ENCODE results near the gene APOBR.
A peak's percentile ranks its signal among the peaks of the same experiment; 100 is the strongest.
"Not testable (repeated sequence)": the region's sequence is repeated elsewhere in the genome, so short reads cannot be mapped to it uniquely, and the experiment has no call there.

Gene APOBR

DNA sequence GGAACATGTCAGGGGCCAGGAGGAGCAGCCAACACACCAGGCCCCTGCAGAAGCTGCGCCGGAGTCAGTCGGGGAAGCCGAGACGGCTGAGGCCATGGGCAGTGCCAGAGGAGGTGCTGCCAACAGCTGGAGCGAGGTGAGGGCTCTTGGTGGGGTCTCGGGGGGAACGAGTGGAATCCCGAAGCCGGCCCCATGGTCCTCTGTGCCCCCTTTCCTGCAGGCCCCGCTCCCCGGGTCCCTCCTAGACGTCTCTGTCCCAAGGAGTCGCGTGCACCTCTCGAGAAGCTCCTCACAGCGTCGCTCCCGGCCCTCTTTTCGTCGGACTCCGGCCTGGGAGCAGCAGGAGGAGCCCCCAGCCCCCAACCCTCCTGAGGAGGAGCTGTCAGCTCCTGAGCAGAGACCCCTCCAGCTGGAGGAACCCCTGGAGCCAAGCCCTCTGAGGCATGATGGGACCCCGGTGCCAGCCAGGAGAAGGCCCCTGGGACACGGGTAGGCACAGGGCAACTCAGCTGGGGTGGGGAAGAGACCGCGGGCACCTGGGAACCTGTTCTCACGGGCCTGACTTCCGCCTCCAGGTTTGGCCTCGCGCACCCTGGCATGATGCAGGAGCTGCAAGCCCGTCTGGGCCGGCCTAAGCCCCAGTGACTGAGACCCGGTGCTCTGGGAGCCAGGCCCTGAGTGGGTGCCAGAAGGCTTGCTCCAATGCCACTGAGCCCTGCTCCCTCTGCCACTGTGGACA lies 3.6 kb downstream of the APOBR start:
- no peak for DNase-seq (ENCODE audit: low spot score)
- FAIRE-seq: no peak

- no peak for DNase-seq (ENCODE audit: low spot score)
- no peak for FAIRE-seq
Observed at GRCh38 chr16:28498666-28499381, 4.4 kb downstream of the APOBR start.

GRCh38 chr16:28499854-28500253 lies 5.4 kb downstream of the APOBR start:
- FAIRE-seq: no peak
- DNase-seq (ENCODE audit: low spot score): no peak

DNA sequence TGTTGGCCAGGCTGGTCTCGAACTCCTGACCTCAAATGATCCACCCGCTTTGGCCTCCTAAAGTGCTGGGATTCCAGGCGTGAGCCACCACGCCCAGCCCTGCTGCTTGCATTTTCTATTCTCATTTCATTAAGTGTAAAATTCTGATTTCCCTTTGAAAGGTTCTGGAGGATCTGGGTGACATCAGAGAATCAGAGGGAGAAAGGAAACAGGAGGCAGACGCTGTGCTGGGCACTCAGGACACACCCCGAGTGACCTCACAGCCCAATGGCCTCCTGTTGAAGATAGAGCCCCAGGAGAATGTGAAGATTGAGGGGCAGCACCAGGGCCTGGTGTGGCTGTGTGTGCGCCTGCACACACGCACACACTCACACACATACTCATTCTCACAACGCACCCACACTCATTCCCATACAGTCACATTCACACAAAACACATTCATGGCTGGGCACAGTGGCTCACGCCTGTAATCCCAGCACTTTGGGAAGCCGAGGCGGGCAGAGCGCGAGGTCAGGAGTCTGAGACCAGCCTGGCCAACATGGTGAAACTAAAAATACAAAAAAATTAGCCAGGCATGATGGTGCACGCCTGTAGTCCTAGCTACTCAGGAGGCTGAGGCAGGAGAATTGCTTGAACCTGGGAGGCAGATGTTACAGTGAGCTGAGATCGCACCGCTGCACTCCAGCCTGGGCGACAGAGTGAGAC lies 6.2 kb downstream of the APOBR start:
- DNase-seq (ENCODE audit: low spot score); FAIRE-seq: not testable (repeated sequence)

DNA sequence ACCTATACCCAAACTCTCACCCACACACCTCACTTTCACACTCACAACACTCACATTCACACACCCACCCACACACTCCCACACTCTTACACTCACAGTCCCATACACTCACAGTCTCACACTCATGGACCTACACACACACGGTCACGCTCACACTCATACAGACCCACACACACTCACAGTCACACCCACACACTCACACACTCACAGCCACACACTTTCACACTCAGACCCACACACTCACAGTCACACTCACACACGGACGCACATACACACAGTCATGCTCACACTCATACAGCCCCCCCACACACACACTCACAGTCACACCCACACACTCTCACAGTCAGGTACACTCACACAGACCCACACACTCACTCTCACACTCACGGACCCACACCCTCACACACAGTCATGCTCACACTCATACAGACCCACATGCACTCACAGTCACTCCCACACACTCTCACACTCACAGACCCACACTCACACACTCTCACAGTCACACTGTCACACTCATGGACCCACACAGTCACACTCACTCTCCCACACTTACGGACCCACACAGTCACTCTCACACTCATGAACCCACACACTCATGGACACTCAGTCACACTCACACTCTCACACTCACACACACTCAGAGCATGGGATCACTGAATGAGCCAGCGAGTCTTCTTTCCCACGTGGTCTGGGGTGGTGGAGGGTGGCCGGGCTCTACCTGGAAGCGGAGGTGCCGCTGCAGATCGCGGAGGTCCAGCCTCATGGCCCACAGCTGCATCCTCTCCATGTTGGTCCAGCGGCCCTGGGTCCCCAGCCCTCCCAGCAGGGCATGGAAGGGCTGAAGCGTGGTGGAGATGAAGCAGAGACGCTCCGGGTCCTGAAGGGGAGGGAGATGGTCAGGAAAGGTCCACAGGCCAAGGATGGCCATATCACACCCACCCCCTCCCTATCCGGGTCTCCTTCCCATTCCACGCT lies 7.1 kb downstream of the APOBR start:
- FAIRE-seq: peak; percentile 56
- no peak for DNase-seq (ENCODE audit: low spot score)

DNA sequence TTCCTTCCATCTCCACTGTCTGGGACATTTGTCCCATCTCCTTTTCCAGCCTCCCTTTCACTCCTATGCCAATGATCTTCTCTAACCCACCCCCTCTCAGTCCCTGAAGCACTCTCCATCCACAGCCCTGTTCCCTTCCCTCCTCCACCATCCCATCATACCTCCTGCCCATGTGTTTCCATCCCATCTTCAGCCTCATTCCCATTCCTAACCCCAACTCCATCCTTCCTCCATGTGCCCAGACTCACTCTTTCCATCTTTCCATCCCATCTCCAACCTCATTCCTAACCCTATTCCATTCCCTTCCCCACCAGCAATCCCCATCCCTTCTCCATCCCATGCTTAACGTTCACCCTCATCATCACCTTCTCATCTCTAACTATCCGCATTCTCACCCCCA lies 7.8 kb downstream of the APOBR start:
- DNase-seq (ENCODE audit: low spot score) (no peak), FAIRE-seq (no peak)

DNA sequence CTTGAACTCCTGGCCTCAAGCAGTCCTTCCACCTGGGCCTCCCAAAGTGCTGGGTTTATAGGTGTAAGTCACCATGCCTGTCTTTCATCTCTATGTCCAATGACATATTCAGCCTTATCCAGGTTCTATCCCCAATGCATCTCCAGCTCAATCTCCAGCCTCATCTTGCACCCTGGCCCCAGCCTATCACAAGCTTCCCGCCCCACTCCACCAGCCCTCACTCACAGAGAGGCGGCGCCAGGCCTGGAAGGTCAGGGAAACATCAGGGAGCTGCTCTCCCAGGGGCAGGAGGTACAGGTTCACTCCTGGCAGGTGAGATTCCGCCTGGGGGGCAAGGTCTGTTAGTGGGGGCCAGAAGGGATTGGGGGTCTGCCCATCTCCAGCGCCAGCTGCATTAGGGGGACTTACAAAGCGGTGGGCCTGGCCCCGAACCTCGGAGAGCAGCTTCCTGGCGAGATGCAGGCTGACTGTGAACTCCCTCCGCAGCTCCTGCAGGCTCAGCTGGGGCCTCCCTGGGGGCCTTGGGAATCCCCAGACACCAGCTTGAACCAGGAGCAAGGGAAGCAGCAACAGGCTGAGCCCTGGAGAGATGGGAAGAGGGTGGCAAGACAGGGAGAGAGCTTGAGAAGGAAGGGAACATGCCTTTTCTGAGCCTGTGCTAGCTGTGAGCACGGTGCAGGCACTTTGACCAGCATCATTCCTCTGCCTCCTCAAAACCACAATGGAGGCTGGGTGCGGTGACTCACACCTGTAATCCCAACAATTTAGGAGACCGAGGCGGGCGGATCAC lies 9.2 kb downstream of the APOBR start:
- DNase-seq (ENCODE audit: low spot score) (peak; percentile 48), FAIRE-seq (no peak)

DNA sequence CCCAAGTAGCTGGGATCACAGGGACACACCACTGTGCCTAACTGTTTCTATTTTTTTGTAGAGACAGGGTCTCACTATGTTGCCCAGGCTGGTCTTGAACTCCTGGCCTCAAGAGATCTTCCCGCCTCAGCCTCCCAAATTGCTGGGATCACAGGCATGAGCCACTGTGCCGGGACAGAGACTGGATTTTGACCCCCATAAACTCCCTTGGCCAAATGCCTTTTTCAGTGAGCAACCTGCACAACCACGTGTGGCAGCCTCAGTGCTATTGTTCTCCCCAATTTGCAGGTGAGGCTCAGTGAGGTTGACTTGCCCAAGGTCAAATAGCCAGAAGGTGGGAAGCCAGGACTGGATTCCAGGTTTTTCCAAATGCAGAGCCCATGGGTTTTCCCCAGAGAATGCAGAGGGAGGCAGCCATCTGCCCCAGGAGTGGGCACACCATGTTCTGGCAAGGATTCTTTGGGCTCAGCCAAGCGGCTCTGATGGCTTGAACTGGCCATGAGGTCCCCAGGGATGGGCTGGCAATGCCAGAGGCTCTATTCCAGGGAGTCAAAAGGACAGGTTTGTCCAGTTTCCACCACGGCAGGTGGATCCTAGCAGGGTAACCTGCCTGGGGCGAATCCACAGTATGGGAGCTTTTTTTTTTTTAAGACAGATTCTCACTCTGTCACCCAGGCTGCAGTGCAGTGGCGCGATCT lies 10.4 kb downstream of the APOBR start:
- DNase-seq (ENCODE audit: low spot score): no peak
- no peak for FAIRE-seq

- DNase-seq (ENCODE audit: low spot score): no peak
- no peak for FAIRE-seq
Observed at GRCh38 chr16:28505489-28506137, 11.2 kb downstream of the APOBR start.

DNA sequence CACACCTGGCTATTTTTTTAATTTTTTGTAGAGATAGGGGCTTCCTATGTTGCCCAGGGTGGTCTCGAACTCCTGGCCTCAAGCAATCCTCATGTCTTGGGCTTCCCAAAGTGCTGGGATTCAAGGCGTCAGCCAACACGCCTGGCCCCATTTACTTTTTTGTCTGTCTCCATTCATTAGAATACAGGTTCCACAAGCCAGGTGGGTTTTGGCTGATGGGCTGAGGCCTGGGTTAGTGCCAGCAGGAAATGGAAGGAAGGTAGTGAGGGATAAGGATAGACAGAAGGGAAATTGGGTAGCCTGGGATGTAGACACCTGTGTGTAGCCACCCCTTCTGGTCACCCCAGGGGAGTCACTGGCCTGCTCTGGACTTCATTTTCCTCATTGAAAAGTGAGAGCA lies 16.6 kb downstream of the APOBR start:
- FAIRE-seq (no peak), DNase-seq (ENCODE audit: low spot score) (no peak)

GRCh38 chr16:28511801-28512789 lies 17.7 kb downstream of the APOBR start:
- DNase-seq (ENCODE audit: low spot score) (no peak), FAIRE-seq (no peak)

DNA sequence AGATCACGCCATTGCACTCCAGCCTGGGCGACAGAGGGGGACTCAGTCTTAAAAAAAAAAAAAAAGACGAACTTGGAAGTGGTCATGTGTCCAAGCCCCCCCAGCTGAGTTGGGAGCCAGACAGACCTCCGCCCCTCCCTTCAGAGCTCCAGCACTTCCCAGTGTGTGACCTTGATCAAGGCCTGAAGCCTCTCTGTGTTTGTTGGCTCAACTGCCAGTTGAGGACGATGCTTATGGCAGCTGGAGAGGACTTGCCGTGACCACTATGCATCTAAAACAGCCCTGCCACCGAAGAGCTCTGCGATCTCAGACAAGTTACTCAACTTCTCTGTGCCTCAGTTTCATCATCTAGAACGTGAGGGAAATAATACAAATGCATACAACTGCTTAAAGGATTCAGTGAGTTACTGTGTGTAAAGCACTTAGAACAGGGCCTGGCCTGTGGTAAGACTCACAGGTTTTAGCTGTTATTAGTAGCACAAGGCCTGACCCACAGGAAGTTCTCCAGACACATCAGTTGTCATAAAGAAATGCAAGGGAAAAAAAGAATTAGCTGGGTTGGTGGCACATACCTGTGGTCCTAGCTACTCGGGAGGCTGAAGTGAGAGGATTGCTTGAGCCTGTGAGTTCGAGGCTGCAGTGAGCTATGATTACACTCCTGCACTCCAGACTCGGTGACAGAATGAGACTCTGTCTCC lies 19.2 kb downstream of the APOBR start:
- no peak for FAIRE-seq

DNA sequence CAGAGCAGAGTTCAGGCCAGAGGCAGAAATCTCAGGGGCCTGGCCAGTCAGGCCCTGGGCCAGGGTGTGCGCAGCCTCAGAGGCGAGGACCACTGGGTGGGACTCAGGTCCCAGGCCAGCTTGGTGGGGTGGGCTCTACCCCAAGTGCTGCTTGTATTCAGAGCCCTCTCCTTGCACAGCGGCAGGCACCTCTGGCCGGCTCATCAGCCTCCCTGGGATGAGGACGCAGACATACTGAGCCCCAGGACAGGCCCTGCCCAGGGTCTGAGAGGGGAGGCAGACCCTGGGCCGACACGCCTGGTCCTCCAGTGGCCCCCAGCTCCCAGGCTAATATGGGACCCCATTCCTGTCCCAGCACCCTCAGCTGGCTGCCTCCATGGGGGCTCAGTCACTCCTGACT lies 19.8 kb downstream of the APOBR start:
- FAIRE-seq: no peak
- no peak for DNase-seq (ENCODE audit: low spot score)

More for the DNA sequence above, 19.2 kb downstream of the APOBR start:
- no peak for DNase-seq (ENCODE audit: low spot score)

- FAIRE-seq: no peak
- DNase-seq (ENCODE audit: low spot score): no peak
Observed at GRCh38 chr16:28520672-28521071, 26.2 kb downstream of the APOBR start.

DNA sequence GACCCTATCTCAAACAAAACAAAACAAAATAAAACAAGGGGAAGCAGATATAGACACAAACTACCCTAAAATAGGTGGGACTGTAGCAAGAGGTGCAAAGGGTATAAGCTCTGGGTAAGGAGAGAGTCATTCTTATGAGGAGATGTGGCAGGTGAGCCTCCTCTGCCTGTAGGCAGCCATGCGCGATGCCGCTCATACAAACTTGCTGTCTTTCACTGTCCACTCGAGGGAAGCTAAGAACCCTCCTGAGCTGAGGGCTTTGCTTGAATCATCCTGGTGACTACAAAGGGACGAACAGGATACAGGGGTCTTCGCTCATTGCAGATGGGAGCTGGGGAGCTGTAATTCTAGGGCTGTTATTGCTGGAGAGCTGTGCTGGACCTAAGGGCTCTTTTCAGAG lies 27.0 kb downstream of the APOBR start:
- no peak for FAIRE-seq

GRCh38 chr16:28522792-28523191 lies 28.3 kb downstream of the APOBR start:
- no peak for FAIRE-seq

More for the DNA sequence above, 27.0 kb downstream of the APOBR start:
- no peak for DNase-seq (ENCODE audit: low spot score)

DNA sequence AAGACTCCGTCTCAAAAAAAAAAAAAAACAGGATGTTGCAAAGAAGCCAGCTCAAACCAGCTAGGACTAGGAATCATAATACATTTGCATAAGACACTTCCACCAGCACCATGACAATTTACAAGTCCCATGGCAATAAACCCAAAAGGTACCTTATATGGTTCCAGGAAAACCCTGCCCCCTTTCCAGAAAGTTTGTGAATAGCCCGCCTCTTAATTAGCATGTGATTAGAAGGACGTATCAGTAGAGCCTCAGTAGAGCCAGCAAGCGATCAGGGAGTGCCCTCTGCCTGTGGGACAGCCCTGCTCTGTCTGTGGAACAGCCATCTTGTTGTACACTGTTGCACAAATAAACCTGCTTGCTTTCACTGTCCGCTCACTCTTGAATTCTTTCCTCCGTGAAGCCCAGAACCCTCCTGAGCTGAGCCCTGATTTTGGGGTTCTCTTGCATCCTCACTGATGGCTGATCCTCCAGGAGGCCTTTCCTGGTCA lies 30.3 kb downstream of the APOBR start:
- FAIRE-seq: no peak
- DNase-seq (ENCODE audit: low spot score): no peak

More at GRCh38 chr16:28522792-28523191, 28.3 kb downstream of the APOBR start:
- no peak for DNase-seq (ENCODE audit: low spot score)

Data from urothelium cell line (cell line).